Upper lobe of right lung (tissue), 1 donor: Measurements from ENCODE around the gene ZNF540. TPM values are rescaled to one million over a fixed set of nuclear protein-coding genes. Genes with fewer than 3 reads are reported as not detected.
"Not testable (repeated sequence)": the region's sequence is repeated elsewhere in the genome, so short reads cannot be mapped to it uniquely, and the experiment has no call there.

Experiments used
- ATAC-seq: fragments of 200-7000 bp; cut with Tn5 transposase; one replicate; pipeline ENCODE4 v1.9.1; 2020; ENCODE audit warnings: mild to moderate bottlenecking, moderate library complexity
- DNase-seq: peaks from one replicate; pipeline ENCODE4 v3.0.0-alpha.2; 2020
- H3K27ac ChIP-seq: fragments of 200-600 bp; one replicate; pipeline ENCODE4 v1.8.0; 2022
- H3K27me3 ChIP-seq: fragments of 200-600 bp; one replicate; pipeline ENCODE4 v1.8.0; 2022; ENCODE audit warnings: mild to moderate bottlenecking
- H3K36me3 ChIP-seq: fragments of 200-600 bp; one replicate; pipeline ENCODE4 v1.8.0; 2022
- H3K4me1 ChIP-seq: fragments of 200-600 bp; one replicate; pipeline ENCODE4 v1.8.0; 2022
- H3K4me3 ChIP-seq: fragments of 200-600 bp; one replicate; pipeline ENCODE4 v1.8.0; 2022; ENCODE audit warnings: mild to moderate bottlenecking
- H3K9me3 ChIP-seq: fragments of 200-600 bp; one replicate; pipeline ENCODE4 v1.8.0; 2022
- CTCF ChIP-seq: fragments of 200-600 bp; IDR thresholded peaks from one replicate; pipeline ENCODE4 v1.8.0; 2022; ENCODE audit warnings: antibody characterized with exemption
- intact Hi-C: fragments of 100-400 bp; cut with DNase I; formaldehyde crosslinking; loops from one replicate; pipeline ENCODE4 v1.11.0; 2022
- total RNA-seq: library from RNA; stranded (reverse); fragmentation: NEBNext Ultra II Directional; extraction: Animal tissue kit (Norgen Biotek cat#: 25700); gene quantifications from one replicate; pipeline ENCODE4 v1.2.1, GENCODE V29; 2021
- donor health status: DM: no; HTN: yes; CAD: no; lungs with severe emphysema.

ZNF540 gene
- total RNA-seq, 1 donor from 2014 or later, result 6.1 TPM

GRCh38 chr19:37654118-37654517 lies 59.4 kb downstream of the ZNF540 start:
- intact Hi-C loops, result no loop called here
- ATAC-seq (no peak), DNase-seq (no peak)
- Histone ChIP-seq H3K4me1 (peaks cover 20% of the 10 kb centered on the region), H3K27me3 (no peaks in the 10 kb centered on the region), H3K36me3 (no peaks in the 10 kb centered on the region), H3K9me3 (no peaks in the 10 kb centered on the region), H3K4me3 (peak overlapping the region; percentile 77), H3K27ac (peak overlapping the region; percentile 83)
- TF ChIP-seq CTCF, result no peak

GRCh38 chr19:37654629-37655300 lies 60.1 kb downstream of the ZNF540 start:
- peak; percentile 78 for ATAC-seq
- intact Hi-C loops, result no loop called here
- H3K27me3 ChIP-seq, result no peaks in the 10 kb centered on the region
- H3K27ac ChIP-seq, result peak overlapping the region; percentile 83
- TF ChIP-seq CTCF, result no peak
- DNase-seq, result peak; percentile 77
- H3K36me3 ChIP-seq, result no peaks in the 10 kb centered on the region
- peaks cover 20% of the 10 kb centered on the region for H3K4me1 ChIP-seq
- peak overlapping the region; percentile 77 for H3K4me3 ChIP-seq
- H3K9me3 ChIP-seq, result no peaks in the 10 kb centered on the region

- peak; percentile 96 for ATAC-seq
- Histone ChIP-seq H3K27me3 (no peaks in the 10 kb centered on the region), H3K27ac (peak within 1 kb of the TSS; percentile 83), H3K36me3 (no peaks in the 10 kb centered on the region), H3K9me3 (no peaks in the 10 kb centered on the region), H3K4me3 (peak within 1 kb of the TSS; percentile 77), H3K4me1 (peaks cover 20% of the 10 kb centered on the region)
- DNase-seq, result peak; percentile 94
- intact Hi-C loops, result no loop called here
- no peak for TF ChIP-seq CTCF
Measured at GRCh38 chr19:37655301-37655688, 60.6 kb downstream of the ZNF540 start, which contains the start of gene ZFP30. Gene ZFP30, minus strand, starts transcription at chr19:37655465. Its CDS starts 7,643 bp downstream, at chr19:37647822.

GRCh38 chr19:37655689-37656371 lies 61.2 kb downstream of the ZNF540 start:
- Histone ChIP-seq H3K9me3 (no peaks in the 10 kb centered on the region), H3K36me3 (no peaks in the 10 kb centered on the region), H3K4me3 (peak overlapping the region; percentile 77), H3K27me3 (no peaks in the 10 kb centered on the region), H3K4me1 (peaks cover 20% of the 10 kb centered on the region), H3K27ac (peak overlapping the region; percentile 83)
- no peak for TF ChIP-seq CTCF
- ATAC-seq (peak; percentile 87), DNase-seq (peak; percentile 94)
- intact Hi-C loops, result no loop called here

- H3K4me1 ChIP-seq, result peaks cover 20% of the 10 kb centered on the region
- DNase-seq, H3K36me3 ChIP-seq, H3K4me3 ChIP-seq, ATAC-seq, H3K27me3 ChIP-seq, intact Hi-C loops, H3K27ac ChIP-seq, H3K9me3 ChIP-seq: not testable (repeated sequence)
Measured at GRCh38 chr19:37657157-37657556, 62.5 kb downstream of the ZNF540 start.

Other genes starting within 250 kb of the ZNF540 start
- gene ZNF527, start 223.8 kb upstream of the ZNF540 start, total RNA-seq, result 6.3 TPM
- gene ZNF569, start 127.4 kb upstream of the ZNF540 start, total RNA-seq, result 5.2 TPM
- gene ZNF570, start 125.5 kb upstream of the ZNF540 start, total RNA-seq, result 4.4 TPM
- 4.2 TPM for gene ZNF793, start 87.9 kb upstream of the ZNF540 start, total RNA-seq
- gene ZNF571, start 84 bp upstream of the ZNF540 start, total RNA-seq, result 5.5 TPM
- gene ZFP30, start 60.6 kb downstream of the ZNF540 start, total RNA-seq, result 10.4 TPM
- gene ZNF607, start 124.9 kb downstream of the ZNF540 start, total RNA-seq, result 7.5 TPM
- 13.0 TPM for gene ZNF573, start 184.7 kb downstream of the ZNF540 start, total RNA-seq